Breast epithelium (tissue), 4 donors: ENCODE data around the gene PLXNA2. TPM values are rescaled to one million over a fixed set of nuclear protein-coding genes. Genes with fewer than 3 reads are reported as not detected.

ENCODE experiments used
- DNase-seq, 2 donors: peaks; one replicate each; pipeline ENCODE4 v3.0.0-alpha.2; 2019; ENCODE audit warnings: low spot score in 2 of 2
- H3K27ac ChIP-seq, 2 donors: fragments of 200-600 bp; sonication (generic) in 1 of 2; one replicate each; pipeline ENCODE4 v1.5.1; 2016 to 2019; ENCODE audit warnings: mild to moderate bottlenecking in 1 of 2
- H3K27me3 ChIP-seq, 2 donors: fragments of 200-600 bp; sonication (generic) in 1 of 2; one replicate each; pipeline versions ENCODE4 v1.5.1 to v1.6.0; 2017 to 2019; ENCODE audit warnings: control low read depth in 1 of 2, mild to moderate bottlenecking in 1 of 2
- H3K36me3 ChIP-seq: fragments of 200-600 bp; one replicate; pipeline ENCODE4 v1.5.1; 2019
- H3K4me1 ChIP-seq, 2 donors: fragments of 200-600 bp; sonication (generic); one replicate each; pipeline ENCODE4 v1.5.1; 2016 to 2019; ENCODE audit warnings: control low read depth in 1 of 2
- H3K4me3 ChIP-seq, 3 donors: fragments of 200-600 bp; sonication (generic); 1 replicate in 2 of 3; 2 replicates in 1 of 3; pipeline ENCODE4 v1.5.1; 2016 to 2019; ENCODE audit warnings: mild to moderate bottlenecking in 3 of 3, moderate library complexity in 2 of 3
- H3K9me3 ChIP-seq, 2 donors: fragments of 200-600 bp; sonication (generic) in 1 of 2; one replicate each; pipeline ENCODE4 v1.5.1; 2016 to 2019; ENCODE audit warnings: control low read depth in 1 of 2
- CTCF ChIP-seq, 3 donors: fragments of 450-650 bp; IDR thresholded peaks; one replicate each; pipeline ENCODE4 v1.5.1; 2016 to 2017; ENCODE audit warnings: antibody characterized with exemption in 3 of 3, mild to moderate bottlenecking in 3 of 3, moderate library complexity in 3 of 3
- POLR2A ChIP-seq: fragments of 450-650 bp; IDR thresholded peaks from one replicate; pipeline ENCODE4 v1.6.1; 2016; ENCODE audit warnings: antibody characterized with exemption, mild to moderate bottlenecking, moderate library complexity
- POLR2AphosphoS5 ChIP-seq, 3 donors: sonication (generic); formaldehyde crosslinking; IDR thresholded peaks; one replicate each; pipeline ENCODE4 v1.6.1; 2017; ENCODE audit warnings: antibody characterized with exemption in 3 of 3
- intact Hi-C: fragments of 100-400 bp; cut with DNase I; formaldehyde crosslinking; loops from one replicate; pipeline ENCODE4 v1.15.1; 2023; ENCODE audit warnings: low total_unique reads
- total RNA-seq, 3 donors: library from RNA; depleted of rRNA; stranded (reverse); fragments of >200 nt; gene quantifications; one replicate each; pipeline ENCODE4 v1.1.0, GENCODE V29; 2016

PLXNA2 gene
- total RNA-seq, 3 donors from 2014 or later: 11.3 to 18.2 (median 11.5) TPM

- Histone ChIP-seq H3K4me3 (no peak overlapping the region), H3K36me3 (no peaks in the 10 kb centered on the region), H3K4me1 (no peaks in the 10 kb centered on the region), H3K9me3 (no peaks in the 10 kb centered on the region), H3K27ac (no peak overlapping the region), H3K27me3 (no peaks in the 10 kb centered on the region)
- intact Hi-C loops: no loop called here
- no peak for DNase-seq
- TF ChIP-seq POLR2AphosphoS5 (IDR thresholded peaks at IDR 0.05) (no peak), POLR2A (no peak), CTCF (IDR thresholded peaks at IDR 0.05) (no peak)
Measured at GRCh38 chr1:207987164-207987563, 257.0 kb downstream of the PLXNA2 start.

GRCh38 chr1:207985996-207986395, 258.2 kb downstream of the PLXNA2 start:
- no peak for DNase-seq
- no peaks in the 10 kb centered on the region for H3K9me3 ChIP-seq
- intact Hi-C loops: no loop called here
- no peaks in the 10 kb centered on the region for H3K36me3 ChIP-seq
- no peak overlapping the region for H3K27ac ChIP-seq
- no peaks in the 10 kb centered on the region for H3K27me3 ChIP-seq
- no peaks in the 10 kb centered on the region for H3K4me1 ChIP-seq
- H3K4me3 ChIP-seq: no peak overlapping the region
- no peak for TF ChIP-seq POLR2AphosphoS5 (IDR thresholded peaks at IDR 0.05)
- no peak for TF ChIP-seq CTCF (IDR thresholded peaks at IDR 0.05)
- TF ChIP-seq POLR2A: no peak

GRCh38 chr1:207984831-207985572, 259.2 kb downstream of the PLXNA2 start:
- TF ChIP-seq POLR2A (no peak), CTCF (IDR thresholded peaks at IDR 0.05) (no peak), POLR2AphosphoS5 (IDR thresholded peaks at IDR 0.05) (no peak)
- Histone ChIP-seq H3K36me3 (no peaks in the 10 kb centered on the region), H3K9me3 (no peaks in the 10 kb centered on the region), H3K4me3 (no peak overlapping the region), H3K27ac (no peak overlapping the region), H3K27me3 (no peaks in the 10 kb centered on the region), H3K4me1 (no peaks in the 10 kb centered on the region)
- intact Hi-C loops: no loop called here
- no peak for DNase-seq

- Histone ChIP-seq H3K9me3 (no peaks in the 10 kb centered on the region), H3K27ac (no peak overlapping the region), H3K4me1 (no peaks in the 10 kb centered on the region), H3K36me3 (no peaks in the 10 kb centered on the region), H3K4me3 (no peak overlapping the region), H3K27me3 (no peaks in the 10 kb centered on the region)
- intact Hi-C loops: no loop called here
- DNase-seq: no peak
- TF ChIP-seq POLR2AphosphoS5 (IDR thresholded peaks at IDR 0.05) (no peak), POLR2A (no peak), CTCF (IDR thresholded peaks at IDR 0.05) (no peak)
Measured at GRCh38 chr1:207983044-207983635, 261.0 kb downstream of the PLXNA2 start.

GRCh38 chr1:207981976-207982375, 262.2 kb downstream of the PLXNA2 start:
- Histone ChIP-seq H3K27me3 (no peaks in the 10 kb centered on the region), H3K4me3 (no peak overlapping the region), H3K36me3 (no peaks in the 10 kb centered on the region), H3K4me1 (no peaks in the 10 kb centered on the region), H3K27ac (no peak overlapping the region), H3K9me3 (no peaks in the 10 kb centered on the region)
- DNase-seq: no peak
- TF ChIP-seq CTCF (IDR thresholded peaks at IDR 0.05) (no peak), POLR2A (no peak), POLR2AphosphoS5 (IDR thresholded peaks at IDR 0.05) (no peak)
- intact Hi-C loops: no loop called here
